Heart left ventricle (tissue), 16 donors: Measurements from ENCODE around the gene USH1C. TPM values are rescaled to one million over a fixed set of nuclear protein-coding genes. Genes with fewer than 3 reads are reported as not detected.

Experiments used
- ATAC-seq, 4 donors: fragments of 200-7000 bp; cut with Tn5 transposase; one replicate each; pipeline ENCODE4 v1.9.1; 2020 to 2022; ENCODE audit warnings: moderate library complexity in 4 of 4, mild to moderate bottlenecking in 3 of 4, moderate number of reproducible peaks in 1 of 4
- DNase-seq, 5 donors: peaks; one replicate each; pipeline ENCODE4 v3.0.0-alpha.2; 2020
- H3K27ac ChIP-seq, 12 donors: fragments of 200-600 bp; sonication (generic) in 4 of 12; one replicate each; pipeline versions ENCODE4 v1.5.0 to v1.8.0; 2016 to 2022; ENCODE audit warnings: mild to moderate bottlenecking in 2 of 12
- H3K27me3 ChIP-seq, 9 donors: fragments of 200-600 bp; sonication (generic) in 2 of 9; one replicate each; pipeline versions ENCODE4 v1.5.1 to v1.8.0; 2016 to 2022; ENCODE audit warnings: mild to moderate bottlenecking in 3 of 9
- H3K36me3 ChIP-seq, 9 donors: fragments of 200-600 bp; sonication (generic) in 2 of 9; one replicate each; pipeline versions ENCODE4 v1.5.0 to v1.8.0; 2018 to 2022; ENCODE audit warnings: mild to moderate bottlenecking in 2 of 9
- H3K4me1 ChIP-seq, 12 donors: fragments of 200-600 bp; sonication (generic) in 4 of 12; one replicate each; pipeline versions ENCODE4 v1.5.0 to v1.8.0; 2016 to 2022; ENCODE audit warnings: mild to moderate bottlenecking in 3 of 12
- H3K4me3 ChIP-seq, 12 donors: fragments of 200-600 bp; sonication (generic) in 4 of 12; one replicate each; pipeline versions ENCODE4 v1.5.0 to v1.8.0; 2017 to 2022; ENCODE audit warnings: mild to moderate bottlenecking in 9 of 12, moderate library complexity in 4 of 12
- H3K9me3 ChIP-seq, 12 donors: fragments of 200-600 bp; sonication (generic) in 4 of 12; one replicate each; pipeline versions ENCODE4 v1.5.0 to v1.8.0; 2016 to 2022; ENCODE audit warnings: mild to moderate bottlenecking in 1 of 12
- POLR2A ChIP-seq, 2 donors: fragments of 450-650 bp; IDR thresholded peaks; one replicate each; pipeline ENCODE4 v1.6.1; 2017; ENCODE audit warnings: antibody characterized with exemption in 2 of 2, mild to moderate bottlenecking in 2 of 2, moderate library complexity in 2 of 2
- WGBS, 4 donors: extraction: QIAGEN DNeasy Blood & Tissue Kit in 2 of 4; methylation state at CpG; one replicate each; pipeline versions ENCODE4 v1.1.5 to v1.1.7; 2013 to 2018; 5-methylcytosine and 5-hydroxymethylcytosine counted together
- intact Hi-C, 10 donors: fragments of 100-400 bp; cut with DNase I; formaldehyde crosslinking; loops; one replicate each; pipeline versions ENCODE4 v1.11.1 to v1.14.2; 2022
- polyA plus RNA-seq, 2 donors: library from polyadenylated mRNA; stranded (reverse); fragments of 200-250 nt; gene quantifications; one replicate each; pipeline ENCODE4 v1.2.3, GENCODE V29; 2013
- total RNA-seq, 9 donors: library from RNA; depleted of rRNA in 2 of 9; stranded (reverse); fragments of >200 nt in 2 of 9; fragmentation: NEBNext Ultra II Directional in 3 of 9; extraction: Animal tissue kit (Norgen Biotek cat#: 25700) in 3 of 9; gene quantifications; one replicate each; pipeline versions ENCODE4 v1.1.0 to v1.2.4, GENCODE V29; 2016 to 2023
- TF ChIP-seq, protein P1 (sequence below), 12 donors: fragments of 200-600 bp; sonication (generic) in 4 of 12; IDR thresholded peaks; one replicate each; pipeline versions ENCODE4 v1.5.0 to v1.8.0; 2018 to 2022; ENCODE audit warnings: antibody characterized with exemption in 12 of 12, mild to moderate bottlenecking in 5 of 12
- donor health status: ischemic (EF 13 %, LVEDD 7.1; RV severe dilation, severe dysfunction).
- donor health status: healthy with polysubstance abuse.
- donor health status: DM: no; HTN: yes; CAD: no.
- donor health status: DM: no; HTN: no; CAD: no.
- donor health status: ischemic (EF 25% LVEDD 6.9; RV normal size, moderate dysfunction).
- donor health status: ischemic (EF 25% LVEDD 5.7; RV mildly dilated, moderate dysfunction).
- donor health status: healthy.
- donor health status: DM: yes; HTN: yes; CAD: no.
- donor health status: ischemic (EF 35%, LVEDD 5.7; RV mildly dilated, moderate dysfunction).
- donor health status: nonischemic (EF 11% LVEDD 7.7; RV severe dilation, severe dysfunction).
- donor health status: DM: yes; HTN: yes; CAD: no.
- donor health status: PGD.
- donor health status: ischemic (EF 29% LVEDD 5.4; RV normal size, mild dysfunction).
- donor health status: nonischemic (EF 23%, LVEDD 6.1; RV moderate dilation, normal function).

USH1C gene
- total and polyA plus RNA-seq, 11 donors = 0.06 to 0.23 (median 0.16) TPM; not detected in 8

DNA sequence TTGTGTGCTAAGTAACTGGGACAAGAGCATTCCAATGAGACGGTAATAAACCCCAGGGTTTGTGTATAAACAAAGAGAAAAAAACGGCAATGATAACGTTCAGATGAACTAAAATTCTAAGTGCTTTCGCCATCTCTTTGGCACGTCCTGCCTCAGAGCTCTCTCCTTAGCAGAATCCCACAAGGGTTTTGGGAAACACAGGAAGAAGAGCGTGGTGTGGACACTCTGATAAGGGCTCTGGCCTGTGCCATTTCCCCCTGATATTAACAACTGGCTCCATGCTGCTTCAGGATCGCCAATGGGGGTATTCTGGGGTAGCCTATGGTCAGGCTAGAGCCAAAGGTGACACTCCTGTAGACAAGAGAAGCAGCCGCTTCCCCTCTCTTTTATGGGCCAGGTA is 85.9 kb downstream of the USH1C start:
- Histone ChIP-seq H3K9me3 (no peaks in the 10 kb centered on the region), H3K27ac (no peak overlapping the region), H3K36me3 (peaks cover 0 to 4% (median 0%) of the 10 kb centered on the region in 9 donors), H3K27me3 (no peaks in the 10 kb centered on the region), H3K4me3 (no peak overlapping the region), H3K4me1 (no peaks in the 10 kb centered on the region)
- 49 to 61% (median 57%) methylated on average over 8 of the region's 8 CpGs for WGBS, 4 donors
- intact Hi-C loops = no loop called here
- no peak for ATAC-seq
- no peak for DNase-seq
- no peak for TF ChIP-seq POLR2A (IDR thresholded peaks at IDR 0.05)
- TF ChIP-seq, protein P1, sequence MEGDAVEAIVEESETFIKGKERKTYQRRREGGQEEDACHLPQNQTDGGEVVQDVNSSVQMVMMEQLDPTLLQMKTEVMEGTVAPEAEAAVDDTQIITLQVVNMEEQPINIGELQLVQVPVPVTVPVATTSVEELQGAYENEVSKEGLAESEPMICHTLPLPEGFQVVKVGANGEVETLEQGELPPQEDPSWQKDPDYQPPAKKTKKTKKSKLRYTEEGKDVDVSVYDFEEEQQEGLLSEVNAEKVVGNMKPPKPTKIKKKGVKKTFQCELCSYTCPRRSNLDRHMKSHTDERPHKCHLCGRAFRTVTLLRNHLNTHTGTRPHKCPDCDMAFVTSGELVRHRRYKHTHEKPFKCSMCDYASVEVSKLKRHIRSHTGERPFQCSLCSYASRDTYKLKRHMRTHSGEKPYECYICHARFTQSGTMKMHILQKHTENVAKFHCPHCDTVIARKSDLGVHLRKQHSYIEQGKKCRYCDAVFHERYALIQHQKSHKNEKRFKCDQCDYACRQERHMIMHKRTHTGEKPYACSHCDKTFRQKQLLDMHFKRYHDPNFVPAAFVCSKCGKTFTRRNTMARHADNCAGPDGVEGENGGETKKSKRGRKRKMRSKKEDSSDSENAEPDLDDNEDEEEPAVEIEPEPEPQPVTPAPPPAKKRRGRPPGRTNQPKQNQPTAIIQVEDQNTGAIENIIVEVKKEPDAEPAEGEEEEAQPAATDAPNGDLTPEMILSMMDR (IDR thresholded peaks at IDR 0.05) = no peak

DNA sequence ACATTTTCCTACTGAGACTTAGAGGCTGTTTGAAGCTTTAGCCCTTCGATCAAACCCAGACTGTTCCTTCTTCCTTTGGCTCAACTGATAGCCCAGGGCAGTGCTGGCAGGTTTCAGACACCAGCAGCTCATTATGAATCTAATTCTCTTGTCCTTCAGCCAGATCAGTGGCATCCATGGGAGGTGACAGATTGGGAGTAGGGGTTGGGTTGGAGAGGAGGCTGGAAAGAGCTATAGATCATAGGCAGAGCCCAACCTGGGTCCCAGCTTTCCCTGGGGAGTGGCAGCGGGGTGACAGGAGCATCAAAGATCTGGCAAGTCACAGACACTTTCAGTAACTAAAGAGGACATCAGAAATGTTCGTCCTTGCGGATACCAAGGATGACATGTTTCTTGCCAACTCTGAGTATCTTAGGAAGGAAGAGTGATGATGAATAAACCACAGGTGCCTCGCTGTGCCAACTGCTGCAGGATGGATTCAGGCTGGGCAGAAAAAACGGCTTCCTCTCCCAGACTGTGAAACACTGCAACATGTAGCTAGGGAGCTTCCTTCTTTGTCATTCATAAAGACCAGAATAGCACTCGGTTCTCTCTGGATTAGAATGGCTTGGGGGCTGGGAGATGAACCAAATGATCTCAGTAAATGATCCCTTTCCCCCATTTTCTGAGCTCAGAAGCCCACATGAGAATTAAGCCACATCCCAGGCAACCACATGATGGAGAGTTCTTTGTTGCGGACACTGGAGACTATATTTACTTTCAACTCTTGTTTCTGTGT is 86.6 kb downstream of the USH1C start:
- no peak overlapping the region for H3K27ac ChIP-seq
- intact Hi-C loops = no loop called here
- no peak overlapping the region for H3K4me3 ChIP-seq
- TF ChIP-seq, protein P1 (IDR thresholded peaks at IDR 0.05) = no peak
- no peak for TF ChIP-seq POLR2A (IDR thresholded peaks at IDR 0.05)
- H3K9me3 ChIP-seq = no peaks in the 10 kb centered on the region
- H3K27me3 ChIP-seq = no peaks in the 10 kb centered on the region
- no peaks in the 10 kb centered on the region for H3K4me1 ChIP-seq
- DNase-seq = no peak
- peaks cover 0 to 4% (median 0%) of the 10 kb centered on the region in 9 donors for H3K36me3 ChIP-seq
- ATAC-seq = no peak
- WGBS, 4 donors = 49 to 55% (median 52%) methylated on average over 8 of the region's 8 CpGs

DNA sequence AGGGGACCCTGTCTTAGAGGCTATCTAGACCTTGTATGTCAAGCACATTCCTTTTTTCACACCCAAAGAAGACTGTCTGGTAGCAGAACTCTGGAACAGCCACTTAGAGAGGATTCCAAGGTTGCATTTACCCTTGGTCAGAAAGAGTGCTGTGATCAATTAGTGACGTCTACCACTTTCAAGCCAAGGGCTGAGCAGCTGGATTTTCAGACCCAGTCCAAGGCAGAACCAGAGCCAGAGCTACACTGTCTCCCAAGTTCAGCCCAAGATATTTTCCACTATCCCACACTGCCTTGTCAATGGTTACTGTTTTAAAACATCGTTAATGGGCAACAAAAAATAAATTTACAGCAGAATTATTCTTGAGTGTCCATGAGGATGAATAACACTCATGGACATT is 91.5 kb downstream of the USH1C start:
- H3K9me3 ChIP-seq = no peaks in the 10 kb centered on the region
- ATAC-seq = no peak
- WGBS, 4 donors = 86 to 93% (median 88%) methylated on average over 2 of the region's 2 CpGs

DNA sequence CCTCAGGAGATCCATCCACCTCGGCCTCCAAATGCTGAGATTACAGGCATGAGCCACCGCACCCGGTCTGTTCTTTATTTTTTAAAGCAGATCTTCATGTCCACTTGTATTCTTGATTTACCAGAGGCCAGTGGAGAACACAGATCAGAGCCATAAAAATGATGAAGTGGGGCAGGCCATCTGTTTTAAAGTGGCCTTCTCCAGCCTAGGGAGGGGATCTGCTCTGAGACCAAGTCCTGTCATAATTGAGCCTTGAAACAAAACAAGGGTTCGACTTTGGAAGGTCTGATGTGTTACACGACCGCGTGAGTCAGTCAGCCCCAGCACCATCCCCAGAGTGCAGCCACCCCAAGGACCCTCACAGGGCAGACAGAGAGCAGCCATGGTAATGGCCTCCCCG is 95.1 kb downstream of the USH1C start:
- Histone ChIP-seq H3K4me1 (no peaks in the 10 kb centered on the region), H3K27ac (no peak overlapping the region), H3K27me3 (peaks cover 0 to 6% (median 0%) of the 10 kb centered on the region in 9 donors), H3K36me3 (no peaks in the 10 kb centered on the region), H3K9me3 (no peaks in the 10 kb centered on the region), H3K4me3 (no peak overlapping the region)
- no peak for ATAC-seq
- TF ChIP-seq, protein P1 (IDR thresholded peaks at IDR 0.05) = no peak
- no peak for TF ChIP-seq POLR2A (IDR thresholded peaks at IDR 0.05)
- WGBS, 4 donors = 82 to 89% (median 87%) methylated on average over 8 of the region's 8 CpGs
- intact Hi-C loops = no loop called here
- no peak for DNase-seq

More for the DNA sequence above, 91.5 kb downstream of the USH1C start:
- no peak overlapping the region for H3K27ac ChIP-seq
- DNase-seq = no peak
- H3K36me3 ChIP-seq = no peaks in the 10 kb centered on the region
- intact Hi-C loops = no loop called here
- TF ChIP-seq POLR2A (IDR thresholded peaks at IDR 0.05) = no peak
- TF ChIP-seq, protein P1 (IDR thresholded peaks at IDR 0.05) = no peak
- no peaks in the 10 kb centered on the region for H3K4me1 ChIP-seq
- H3K27me3 ChIP-seq = peaks cover 0 to 6% (median 0%) of the 10 kb centered on the region in 9 donors
- no peak overlapping the region for H3K4me3 ChIP-seq
